LNCAP (cell line): ENCODE data around the gene C1S.

ENCODE experiments used
- TF ChIP-seq, protein P1 (sequence below): fragments of 450-650 bp; IDR thresholded peaks from 2 replicates; pipeline ENCODE4 v1.5.1; 2017; ENCODE audit warnings: mild to moderate bottlenecking

C1S gene

GRCh38 chr12:7075518-7075917, 15.0 kb downstream of the C1S start:
- TF ChIP-seq, protein P1, sequence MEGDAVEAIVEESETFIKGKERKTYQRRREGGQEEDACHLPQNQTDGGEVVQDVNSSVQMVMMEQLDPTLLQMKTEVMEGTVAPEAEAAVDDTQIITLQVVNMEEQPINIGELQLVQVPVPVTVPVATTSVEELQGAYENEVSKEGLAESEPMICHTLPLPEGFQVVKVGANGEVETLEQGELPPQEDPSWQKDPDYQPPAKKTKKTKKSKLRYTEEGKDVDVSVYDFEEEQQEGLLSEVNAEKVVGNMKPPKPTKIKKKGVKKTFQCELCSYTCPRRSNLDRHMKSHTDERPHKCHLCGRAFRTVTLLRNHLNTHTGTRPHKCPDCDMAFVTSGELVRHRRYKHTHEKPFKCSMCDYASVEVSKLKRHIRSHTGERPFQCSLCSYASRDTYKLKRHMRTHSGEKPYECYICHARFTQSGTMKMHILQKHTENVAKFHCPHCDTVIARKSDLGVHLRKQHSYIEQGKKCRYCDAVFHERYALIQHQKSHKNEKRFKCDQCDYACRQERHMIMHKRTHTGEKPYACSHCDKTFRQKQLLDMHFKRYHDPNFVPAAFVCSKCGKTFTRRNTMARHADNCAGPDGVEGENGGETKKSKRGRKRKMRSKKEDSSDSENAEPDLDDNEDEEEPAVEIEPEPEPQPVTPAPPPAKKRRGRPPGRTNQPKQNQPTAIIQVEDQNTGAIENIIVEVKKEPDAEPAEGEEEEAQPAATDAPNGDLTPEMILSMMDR, result no peak

- TF ChIP-seq, protein P1, result no peak
Measured at GRCh38 chr12:7075939-7076338, 15.4 kb downstream of the C1S start.

- TF ChIP-seq, protein P1, result no peak
Measured at GRCh38 chr12:7076493-7076892, 16.0 kb downstream of the C1S start.

- TF ChIP-seq, protein P1, result no peak
Measured at GRCh38 chr12:7078163-7078562, 17.6 kb downstream of the C1S start.

- TF ChIP-seq, protein P1, result no peak
Measured at GRCh38 chr12:7079826-7080125, 19.3 kb downstream of the C1S start.

- TF ChIP-seq, protein P1, result no peak
Measured at GRCh38 chr12:7081037-7081436, 20.5 kb downstream of the C1S start.

GRCh38 chr12:7083125-7083524, 22.6 kb downstream of the C1S start:
- TF ChIP-seq, protein P1, result no peak

GRCh38 chr12:7089196-7089871, 28.8 kb downstream of the C1S start:
- TF ChIP-seq, protein P1, result no peak
